ENCODE measurements around the gene PDIA5.
A peak's percentile ranks its signal among the peaks of the same experiment; 100 is the strongest.

Gene PDIA5

DNA sequence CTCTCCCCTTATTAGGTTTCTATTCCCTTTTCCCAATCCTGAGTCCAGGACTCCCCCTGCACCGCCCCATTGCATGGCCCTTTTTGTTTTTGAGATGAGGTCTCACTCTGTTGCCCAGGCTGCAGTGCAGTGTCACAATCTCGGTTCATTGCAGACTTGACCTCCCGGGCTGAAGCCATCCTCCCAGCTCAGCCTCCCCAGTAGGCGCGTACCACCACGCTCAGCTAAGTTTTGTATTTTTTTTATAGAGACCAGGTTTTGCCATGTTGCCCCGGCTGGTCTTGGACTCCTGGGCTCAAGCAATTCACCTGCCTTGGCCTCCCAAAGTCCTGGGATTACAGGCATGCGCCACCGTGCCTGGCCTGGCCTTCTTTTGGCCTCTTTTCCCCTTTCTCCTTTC lies 29.3 kb downstream of the PDIA5 start:
- Histone ChIP-seq H3K36me3 (ENCODE audit: insufficient read depth, low read length) (peaks cover 86% of the 10 kb centered on the region), H3K4me3 (no peak overlapping the region), H3K9me3 (ENCODE audit: low read depth, low read length) (no peaks in the 10 kb centered on the region), H3K9ac (ENCODE audit: insufficient read length) (no peak overlapping the region), H3K27ac (no peak overlapping the region)
- no peak for DNase-seq (ENCODE audit: low read depth, low spot score)
- no peak for TF ChIP-seq EZH2 (IDR thresholded peaks at IDR 0.05)
- TF ChIP-seq POLR2AphosphoS5 (IDR thresholded peaks at IDR 0.05; ENCODE audit: borderline replicate concordance, low read depth, low read length): no peak
- TF ChIP-seq FOXP2 (optimal IDR thresholded peaks at IDR 0.05; ENCODE audit: control extremely low read depth, extremely low read length, insufficient read depth): no peak

DNA sequence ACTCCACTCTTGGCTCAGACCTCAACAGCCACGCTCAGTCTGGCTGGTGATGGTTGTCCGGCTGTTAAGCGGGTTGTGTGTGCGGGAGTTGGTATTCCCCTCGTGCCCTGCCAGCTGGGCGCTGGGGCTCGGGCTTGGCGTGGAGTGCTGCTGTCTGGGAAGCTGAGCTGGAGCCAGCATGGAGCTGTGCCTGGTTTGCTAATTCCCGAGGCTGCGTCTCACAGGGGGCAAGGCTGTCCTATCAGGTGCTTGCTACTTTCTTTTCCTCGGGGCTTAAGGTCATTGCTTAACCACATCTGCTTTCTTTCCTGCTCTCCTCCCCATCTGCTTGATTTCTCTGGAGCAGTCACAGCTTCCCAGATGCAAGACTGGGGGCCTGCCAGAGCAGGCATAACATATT lies 29.9 kb downstream of the PDIA5 start:
- Histone ChIP-seq H3K9ac (ENCODE audit: insufficient read length) (no peak overlapping the region), H3K27ac (peak overlapping the region; percentile 38; the same call in 1 of the 2 replicates), H3K36me3 (ENCODE audit: insufficient read depth, low read length) (peaks cover 86% of the 10 kb centered on the region), H3K4me3 (no peak overlapping the region), H3K9me3 (ENCODE audit: low read depth, low read length) (no peaks in the 10 kb centered on the region)
- no peak for DNase-seq (ENCODE audit: low read depth, low spot score)
- TF ChIP-seq FOXP2 (optimal IDR thresholded peaks at IDR 0.05; ENCODE audit: control extremely low read depth, extremely low read length, insufficient read depth) (no peak), POLR2AphosphoS5 (IDR thresholded peaks at IDR 0.05; ENCODE audit: borderline replicate concordance, low read depth, low read length) (no peak), EZH2 (IDR thresholded peaks at IDR 0.05) (no peak)

DNA sequence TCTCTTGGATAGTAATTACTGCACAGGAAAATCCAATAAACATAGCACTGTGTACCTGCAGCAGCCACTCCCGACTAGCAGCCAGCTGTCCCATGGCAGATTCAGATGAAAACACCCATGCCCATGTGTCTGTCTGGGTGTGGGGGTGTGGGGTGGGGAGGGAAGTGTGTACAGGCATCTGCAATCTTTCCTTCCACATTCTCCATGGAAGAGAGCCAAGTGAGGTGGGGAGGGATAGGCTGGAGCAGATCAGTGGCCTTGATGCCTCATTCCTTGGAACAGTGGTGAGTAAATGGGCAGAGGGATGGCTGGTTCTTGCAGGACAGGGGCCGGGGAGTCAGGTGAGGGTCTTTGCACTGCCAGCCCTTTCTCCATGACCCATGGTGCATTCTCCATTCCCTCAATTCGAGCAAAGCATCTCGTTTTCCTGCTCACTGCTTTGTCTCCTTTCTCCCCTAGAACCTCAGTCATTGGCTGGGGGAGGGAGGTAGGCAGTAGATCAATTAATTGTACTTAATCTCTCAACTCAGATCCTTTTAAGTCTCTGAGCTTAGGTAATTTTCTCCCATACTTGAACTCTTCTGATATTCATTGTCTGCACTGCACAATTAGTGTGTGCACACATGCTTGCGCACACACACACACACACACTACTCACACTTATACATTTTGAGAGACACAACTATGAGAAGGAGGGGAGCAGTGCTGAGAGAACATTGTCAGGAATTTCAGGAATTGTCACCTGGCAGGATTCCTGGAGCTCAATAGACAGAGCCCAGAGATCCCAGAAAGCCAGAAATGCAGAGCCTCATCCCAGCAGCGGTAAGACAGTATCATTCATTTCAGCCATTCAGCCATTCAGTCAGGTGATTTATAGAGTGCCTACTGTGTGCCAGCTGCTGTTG lies 31.9 kb downstream of the PDIA5 start:
- TF ChIP-seq EZH2 (IDR thresholded peaks at IDR 0.05): no peak
- TF ChIP-seq FOXP2 (optimal IDR thresholded peaks at IDR 0.05; ENCODE audit: control extremely low read depth, extremely low read length, insufficient read depth): no peak
- no peak for TF ChIP-seq POLR2AphosphoS5 (IDR thresholded peaks at IDR 0.05; ENCODE audit: borderline replicate concordance, low read depth, low read length)

DNA sequence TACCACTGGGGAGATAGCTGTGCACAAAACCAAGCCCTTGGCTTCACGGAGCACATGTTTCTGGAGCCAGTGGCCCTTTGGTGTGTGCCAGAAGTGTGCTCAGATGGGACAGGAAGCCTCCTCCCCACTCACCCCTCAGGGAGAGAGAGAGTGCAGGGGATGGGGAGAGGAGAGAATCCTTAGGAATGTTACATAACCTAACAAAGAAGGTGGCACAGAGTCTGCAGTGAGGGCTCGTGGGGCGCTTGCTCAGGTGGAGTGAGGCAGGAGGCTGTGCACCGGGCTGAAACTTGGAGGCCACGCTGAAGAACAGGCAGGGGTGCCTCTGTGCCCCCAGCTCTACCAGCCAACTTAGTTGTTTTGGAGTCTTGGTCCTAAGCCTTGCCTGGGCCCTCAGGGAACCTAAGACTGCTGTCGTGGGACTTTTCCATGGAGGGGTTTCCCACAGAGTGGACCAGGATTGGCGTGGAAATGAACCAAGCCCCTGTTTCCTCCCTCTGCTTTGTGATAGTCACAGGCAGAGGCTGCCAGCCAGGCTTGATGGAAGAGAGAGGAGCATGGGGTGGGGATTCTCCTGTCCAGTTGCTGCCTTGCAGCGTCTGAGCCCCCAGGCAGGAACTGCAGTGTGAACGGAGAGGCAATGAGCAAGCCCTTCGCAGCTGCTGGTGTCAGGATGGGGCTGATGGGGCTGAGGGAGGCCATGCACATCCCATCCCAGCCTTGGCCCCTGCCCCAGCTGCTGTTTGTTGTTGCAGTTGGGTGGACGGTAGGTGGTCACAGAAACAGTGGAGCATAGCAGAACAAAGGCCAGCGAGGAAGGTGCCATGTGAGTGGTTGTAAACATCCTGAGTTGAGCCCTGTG lies 32.7 kb downstream of the PDIA5 start:
- TF ChIP-seq POLR2AphosphoS5 (IDR thresholded peaks at IDR 0.05; ENCODE audit: borderline replicate concordance, low read depth, low read length) (no peak), FOXP2 (optimal IDR thresholded peaks at IDR 0.05; ENCODE audit: control extremely low read depth, extremely low read length, insufficient read depth) (no peak), EZH2 (IDR thresholded peaks at IDR 0.05) (no peak)
- peaks cover 84% of the 10 kb centered on the region for H3K36me3 ChIP-seq (ENCODE audit: insufficient read depth, low read length)
- H3K4me3 ChIP-seq: no peak overlapping the region
- H3K9ac ChIP-seq (ENCODE audit: insufficient read length): no peak overlapping the region
- no peak for DNase-seq (ENCODE audit: low read depth, low spot score)
- no peaks in the 10 kb centered on the region for H3K9me3 ChIP-seq (ENCODE audit: low read depth, low read length)
- H3K27ac ChIP-seq: no peak overlapping the region

More for the DNA sequence above, 31.9 kb downstream of the PDIA5 start:
- Histone ChIP-seq H3K4me3 (no peak overlapping the region), H3K9me3 (ENCODE audit: low read depth, low read length) (no peaks in the 10 kb centered on the region), H3K36me3 (ENCODE audit: insufficient read depth, low read length) (peaks cover 84% of the 10 kb centered on the region), H3K9ac (ENCODE audit: insufficient read length) (no peak overlapping the region), H3K27ac (no peak overlapping the region)
- no peak for DNase-seq (ENCODE audit: low read depth, low spot score)

DNA sequence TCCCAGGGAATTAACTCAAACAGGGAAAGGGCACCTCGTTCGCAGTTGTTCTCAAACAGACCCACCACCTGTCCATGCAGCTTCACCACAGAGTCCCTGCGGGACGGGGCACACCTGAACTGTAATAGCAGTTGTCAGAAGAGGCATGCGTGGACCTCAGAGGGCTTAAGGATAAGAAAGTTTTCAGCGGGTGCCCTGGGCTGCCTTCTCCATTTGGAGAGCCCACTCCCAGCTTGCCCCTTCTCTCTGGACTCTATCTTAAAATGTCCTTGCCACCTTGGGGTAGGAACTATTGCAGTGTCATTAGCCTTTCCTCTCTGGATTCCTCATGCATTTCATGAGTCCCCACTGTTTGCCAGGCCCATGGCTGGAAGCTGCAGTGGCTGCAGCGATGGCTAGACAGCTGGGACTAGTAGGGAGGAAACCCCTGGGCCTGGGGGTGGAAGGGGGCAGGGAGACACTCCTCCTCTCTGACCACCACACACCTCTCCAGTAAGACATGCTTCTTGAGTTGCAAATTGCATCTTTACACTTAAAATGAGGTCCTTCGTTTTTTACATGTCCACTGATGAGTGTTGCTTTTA lies 33.5 kb downstream of the PDIA5 start:
- no peak for TF ChIP-seq POLR2AphosphoS5 (IDR thresholded peaks at IDR 0.05; ENCODE audit: borderline replicate concordance, low read depth, low read length)
- no peak for TF ChIP-seq FOXP2 (optimal IDR thresholded peaks at IDR 0.05; ENCODE audit: control extremely low read depth, extremely low read length, insufficient read depth)
- no peak for TF ChIP-seq EZH2 (IDR thresholded peaks at IDR 0.05)
- no peaks in the 10 kb centered on the region for H3K9me3 ChIP-seq (ENCODE audit: low read depth, low read length)
- DNase-seq (ENCODE audit: low read depth, low spot score): no peak
- no peak overlapping the region for H3K27ac ChIP-seq
- no peak overlapping the region for H3K4me3 ChIP-seq
- H3K36me3 ChIP-seq (ENCODE audit: insufficient read depth, low read length): peaks cover 87% of the 10 kb centered on the region
- H3K9ac ChIP-seq (ENCODE audit: insufficient read length): no peak overlapping the region

DNA sequence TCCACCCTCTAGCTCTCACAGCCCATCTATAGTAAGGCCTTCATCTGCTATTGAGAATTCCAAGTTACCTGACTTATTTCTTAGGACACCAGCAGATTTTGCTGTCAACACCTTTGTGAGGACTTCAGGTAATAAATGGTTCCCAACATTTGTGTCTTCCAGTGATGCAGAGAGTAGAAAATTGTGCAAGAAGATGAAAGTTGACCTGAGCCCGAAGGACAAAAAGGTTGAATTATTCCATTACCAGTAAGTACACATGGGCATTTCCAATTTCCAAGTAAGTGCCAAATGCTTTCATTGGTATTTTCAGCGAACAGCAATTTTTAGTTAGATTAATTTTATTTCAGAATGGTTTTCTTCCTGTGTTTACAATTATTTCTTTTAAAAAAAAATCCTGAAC lies 35.4 kb downstream of the PDIA5 start:
- no peaks in the 10 kb centered on the region for H3K9me3 ChIP-seq (ENCODE audit: low read depth, low read length)
- DNase-seq (ENCODE audit: low read depth, low spot score): no peak
- TF ChIP-seq POLR2AphosphoS5 (IDR thresholded peaks at IDR 0.05; ENCODE audit: borderline replicate concordance, low read depth, low read length) (no peak), EZH2 (IDR thresholded peaks at IDR 0.05) (no peak), FOXP2 (optimal IDR thresholded peaks at IDR 0.05; ENCODE audit: control extremely low read depth, extremely low read length, insufficient read depth) (no peak)
- peaks cover 98% of the 10 kb centered on the region for H3K36me3 ChIP-seq (ENCODE audit: insufficient read depth, low read length)
- no peak overlapping the region for H3K9ac ChIP-seq (ENCODE audit: insufficient read length)
- no peak overlapping the region for H3K4me3 ChIP-seq
- H3K27ac ChIP-seq: no peak overlapping the region

DNA sequence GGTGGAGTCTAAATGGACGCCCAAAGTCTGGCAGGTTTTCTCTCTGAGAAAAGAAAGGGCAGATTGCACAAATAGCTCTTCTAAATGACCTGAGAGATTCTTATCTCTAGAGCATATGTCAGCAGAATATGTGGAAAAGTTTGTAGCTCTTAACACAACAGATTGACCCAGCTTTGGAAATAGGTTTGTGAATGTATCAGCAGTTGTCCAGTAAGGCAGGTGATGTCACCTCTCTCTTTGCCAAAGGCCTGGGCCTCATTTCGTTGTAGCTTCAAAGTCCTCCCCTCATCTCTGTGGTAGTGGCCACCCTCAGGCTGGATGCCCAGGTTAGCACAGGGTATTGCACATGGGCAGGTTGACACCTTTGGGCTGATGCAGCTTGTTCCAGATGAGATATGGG lies 36.0 kb downstream of the PDIA5 start:
- Histone ChIP-seq H3K9me3 (ENCODE audit: low read depth, low read length) (no peaks in the 10 kb centered on the region), H3K9ac (ENCODE audit: insufficient read length) (no peak overlapping the region), H3K4me3 (no peak overlapping the region), H3K27ac (no peak overlapping the region), H3K36me3 (ENCODE audit: insufficient read depth, low read length) (peaks cover 98% of the 10 kb centered on the region)
- DNase-seq (ENCODE audit: low read depth, low spot score): no peak
- TF ChIP-seq FOXP2 (optimal IDR thresholded peaks at IDR 0.05; ENCODE audit: control extremely low read depth, extremely low read length, insufficient read depth) (no peak), EZH2 (IDR thresholded peaks at IDR 0.05) (no peak), POLR2AphosphoS5 (IDR thresholded peaks at IDR 0.05; ENCODE audit: borderline replicate concordance, low read depth, low read length) (no peak)

DNA sequence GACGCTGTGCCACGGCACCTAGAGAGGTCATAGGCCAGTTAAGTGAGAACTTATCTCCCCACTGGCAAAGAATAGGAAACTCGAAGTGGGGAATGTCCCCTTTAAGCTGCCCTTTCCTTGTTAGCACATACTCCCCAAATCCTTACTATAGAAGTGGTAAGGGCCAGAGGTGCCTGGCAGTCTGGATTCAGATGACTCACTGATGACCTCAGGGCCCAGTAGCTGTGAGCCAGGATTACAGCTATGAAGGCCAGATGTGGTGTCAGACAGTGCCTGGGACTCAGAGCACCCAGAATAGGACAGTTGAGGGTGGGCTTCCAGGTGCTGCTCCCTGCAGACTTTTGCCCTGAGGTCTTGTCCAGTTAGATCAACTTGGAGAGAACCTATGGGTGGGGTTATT lies 37.7 kb downstream of the PDIA5 start:
- Histone ChIP-seq H3K4me3 (no peak overlapping the region), H3K36me3 (ENCODE audit: insufficient read depth, low read length) (peaks cover 92% of the 10 kb centered on the region), H3K9ac (ENCODE audit: insufficient read length) (no peak overlapping the region), H3K27ac (no peak overlapping the region), H3K9me3 (ENCODE audit: low read depth, low read length) (no peaks in the 10 kb centered on the region)
- no peak for DNase-seq (ENCODE audit: low read depth, low spot score)
- no peak for TF ChIP-seq EZH2 (IDR thresholded peaks at IDR 0.05)
- TF ChIP-seq FOXP2 (optimal IDR thresholded peaks at IDR 0.05; ENCODE audit: control extremely low read depth, extremely low read length, insufficient read depth): no peak
- no peak for TF ChIP-seq POLR2AphosphoS5 (IDR thresholded peaks at IDR 0.05; ENCODE audit: borderline replicate concordance, low read depth, low read length)

Measured in SK-N-MC (cell line).